GM12873 (cell line): ENCODE results near the gene MAD1L1.

Source experiments
- CTCF ChIP-seq: IDR thresholded peaks from 2 replicates; pipeline ENCODE4 v1.5.1; 2012; ENCODE audit warnings: low read depth, mild to moderate bottlenecking, moderate library complexity, low read length, control low read depth; ENCODE audit not compliant: insufficient read depth; ENCODE audit errors: missing control alignments

MAD1L1 gene

GRCh38 chr7:1969459-1970284, 263.1 kb downstream of the MAD1L1 start:
- no peak for TF ChIP-seq CTCF

GRCh38 chr7:1968397-1969111, 264.2 kb downstream of the MAD1L1 start:
- TF ChIP-seq CTCF: no peak

GRCh38 chr7:1967512-1968396, 265.0 kb downstream of the MAD1L1 start:
- no peak for TF ChIP-seq CTCF

- TF ChIP-seq CTCF: no peak
Observed at GRCh38 chr7:1966631-1967200, 266.0 kb downstream of the MAD1L1 start.

- no peak for TF ChIP-seq CTCF
Observed at GRCh38 chr7:1965579-1966294, 267.0 kb downstream of the MAD1L1 start.

- TF ChIP-seq CTCF: no peak
Observed at GRCh38 chr7:1964913-1965578, 267.7 kb downstream of the MAD1L1 start.
